T-helper 2 cell treated with Interferon-gamma antibody and Interleukin-4, amounts not matched to agents 100 ng/mL and 5 ng/mL, for 36 hours (primary cell): ENCODE measurements around the gene MAP3K5. TPM values are rescaled to one million over a fixed set of nuclear protein-coding genes. Genes with fewer than 3 reads are reported as not detected.

Source experiments
- intact Hi-C: fragments of 100-400 bp; cut with micrococcal nuclease; formaldehyde crosslinking; loops from one replicate; pipeline ENCODE4 v1.15.1; 2023
- total RNA-seq: library from RNA; stranded (reverse); gene quantifications from 2 replicates; pipeline ENCODE4 v1.2.3, GENCODE V29; 2022

The MAP3K5 gene
- total RNA-seq, 1 donor from 2014 or later = 24.4 TPM

DNA sequence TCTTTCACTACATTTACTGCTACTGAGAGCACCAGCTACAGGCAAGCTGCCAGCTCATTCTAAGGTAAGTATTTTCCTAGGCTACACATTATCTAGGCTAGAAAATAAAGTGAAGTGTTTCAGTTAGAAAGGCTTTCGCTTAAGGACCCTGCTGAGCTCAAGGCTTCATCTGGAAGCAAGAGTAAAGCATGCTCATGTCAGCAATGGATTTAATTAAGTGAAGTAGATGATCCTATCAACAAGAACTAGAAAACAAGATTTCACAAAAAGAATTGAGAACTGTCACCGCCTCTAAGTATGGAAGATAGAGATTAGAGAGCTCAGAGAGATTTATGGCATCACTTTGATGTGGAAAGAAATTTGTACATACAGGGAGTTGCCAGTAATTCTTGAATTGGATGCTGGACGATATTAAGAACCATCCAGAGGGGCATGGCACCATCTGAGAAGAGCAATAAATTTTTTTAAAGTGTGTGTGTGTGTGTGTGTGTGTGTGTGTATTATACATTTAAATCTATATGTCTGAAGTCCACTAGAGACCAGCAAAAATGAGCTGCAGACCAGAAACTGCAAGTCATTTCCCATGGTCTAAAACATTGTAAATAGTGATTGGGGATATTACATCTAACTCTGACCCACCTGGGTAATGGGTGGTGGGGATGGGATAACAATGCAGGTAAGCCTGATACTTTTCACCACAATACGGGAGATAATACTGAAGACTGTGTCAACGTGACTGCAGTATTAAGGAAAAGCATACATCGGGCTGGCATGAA, 136.8 kb downstream of the MAP3K5 start:
- intact Hi-C loops = no loop called here

- intact Hi-C loops = no loop called here
Observed at GRCh38 chr6:136654086-136654485, 138.2 kb downstream of the MAP3K5 start.

DNA sequence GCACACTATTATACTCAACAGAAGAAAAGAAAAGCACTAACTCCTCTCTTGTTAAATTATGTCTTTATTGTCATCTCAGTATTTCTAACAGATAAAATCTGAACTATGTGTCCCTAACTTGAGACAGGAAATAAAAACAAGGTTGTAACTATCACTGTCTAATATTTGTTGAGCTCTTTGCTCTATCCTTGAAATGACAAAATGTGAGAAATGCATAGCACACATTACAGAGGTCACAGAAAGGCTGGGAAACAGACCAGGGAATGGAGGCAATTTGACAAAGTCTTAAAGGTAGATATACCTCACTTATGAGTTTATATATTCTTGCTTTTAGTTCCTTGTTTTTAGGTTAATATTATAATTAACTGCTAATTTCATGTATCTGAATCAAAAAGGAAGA, 139.6 kb downstream of the MAP3K5 start:
- intact Hi-C loops = no loop called here

GRCh38 chr6:136651982-136652381, 140.3 kb downstream of the MAP3K5 start:
- intact Hi-C loops = no loop called here

GRCh38 chr6:136647363-136647852, 144.9 kb downstream of the MAP3K5 start:
- intact Hi-C loops = loop anchor here (2.0 kb wide), 1 partner anchor 39 kb away; no protein-coding TSS in a partner anchor

GRCh38 chr6:136646377-136646776, 145.9 kb downstream of the MAP3K5 start:
- intact Hi-C loops = loop anchor here (2.0 kb wide), 1 partner anchor 38 kb away; no protein-coding TSS in a partner anchor

- intact Hi-C loops = loop anchor here (1.0 to 2.0 kb wide), 2 partner anchors 106 to 149 kb away; no protein-coding TSS in a partner anchor
Observed at GRCh38 chr6:136644597-136644952, 147.7 kb downstream of the MAP3K5 start.

DNA sequence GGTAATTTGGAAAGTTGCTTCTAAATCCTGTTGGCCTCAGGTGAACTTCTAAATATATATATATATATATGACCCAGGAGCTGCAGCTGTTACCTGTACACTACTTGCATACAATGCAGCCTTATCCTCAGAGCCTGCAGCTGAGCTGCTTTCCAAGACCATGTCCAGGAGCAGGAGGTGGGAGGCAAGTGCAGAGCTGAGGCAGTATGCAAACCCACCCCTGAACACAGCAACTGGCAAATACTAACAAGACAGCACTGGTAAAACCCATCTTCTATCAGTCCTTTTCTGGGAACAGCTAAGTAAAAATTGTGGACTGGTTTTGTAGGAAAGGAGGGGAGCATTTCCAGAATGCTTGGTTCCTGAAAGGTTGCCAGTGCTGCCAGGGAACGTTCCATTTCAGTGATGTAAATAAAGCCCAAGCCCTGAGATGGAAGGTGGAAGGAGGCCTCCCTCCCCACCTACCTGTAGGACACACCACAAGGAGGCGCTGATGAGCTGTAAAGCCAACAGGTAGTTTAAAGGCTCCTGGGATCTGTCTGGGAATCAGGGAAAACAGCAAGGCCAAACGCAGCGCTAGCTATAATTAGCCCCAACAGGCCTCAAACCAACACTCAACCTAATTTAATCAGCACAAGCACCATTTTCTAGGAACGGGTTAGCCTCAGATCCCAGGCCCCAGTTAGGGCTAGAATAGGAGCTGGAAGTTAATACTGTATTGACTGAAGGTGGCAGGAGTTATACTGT, 148.3 kb downstream of the MAP3K5 start:
- intact Hi-C loops = loop anchor here (1.0 to 2.0 kb wide), 2 partner anchors 107 to 149 kb away; no protein-coding TSS in a partner anchor

DNA sequence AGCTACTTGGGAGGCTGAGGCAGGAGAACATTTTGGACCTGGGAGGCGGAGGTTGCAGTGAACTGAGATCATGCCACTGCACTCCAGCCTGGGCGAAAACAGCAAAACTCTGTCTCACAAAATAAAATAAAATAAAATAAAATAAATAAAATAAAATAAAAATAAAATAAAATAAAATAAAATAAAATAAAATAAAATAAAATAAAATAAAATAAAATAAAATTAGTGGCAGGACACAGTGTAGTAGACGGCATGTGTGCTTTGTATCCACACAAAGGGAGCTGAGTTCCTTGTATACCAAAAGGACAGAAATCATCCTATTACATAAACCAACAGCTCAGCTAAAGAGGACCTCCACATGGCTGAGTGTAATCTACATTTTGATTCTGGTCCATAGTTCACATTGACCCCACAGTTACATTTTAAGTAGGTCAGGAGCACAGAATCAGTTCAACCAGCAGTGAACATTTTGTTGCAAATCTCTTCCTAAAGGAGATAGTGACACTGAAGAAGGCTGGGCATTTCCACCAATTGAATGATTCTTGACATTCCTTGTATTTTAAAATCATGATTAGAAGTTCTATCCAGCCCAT, 150.3 kb downstream of the MAP3K5 start:
- intact Hi-C loops = no loop called here

- intact Hi-C loops = no loop called here
Observed at GRCh38 chr6:136641166-136641565, 151.1 kb downstream of the MAP3K5 start.

DNA sequence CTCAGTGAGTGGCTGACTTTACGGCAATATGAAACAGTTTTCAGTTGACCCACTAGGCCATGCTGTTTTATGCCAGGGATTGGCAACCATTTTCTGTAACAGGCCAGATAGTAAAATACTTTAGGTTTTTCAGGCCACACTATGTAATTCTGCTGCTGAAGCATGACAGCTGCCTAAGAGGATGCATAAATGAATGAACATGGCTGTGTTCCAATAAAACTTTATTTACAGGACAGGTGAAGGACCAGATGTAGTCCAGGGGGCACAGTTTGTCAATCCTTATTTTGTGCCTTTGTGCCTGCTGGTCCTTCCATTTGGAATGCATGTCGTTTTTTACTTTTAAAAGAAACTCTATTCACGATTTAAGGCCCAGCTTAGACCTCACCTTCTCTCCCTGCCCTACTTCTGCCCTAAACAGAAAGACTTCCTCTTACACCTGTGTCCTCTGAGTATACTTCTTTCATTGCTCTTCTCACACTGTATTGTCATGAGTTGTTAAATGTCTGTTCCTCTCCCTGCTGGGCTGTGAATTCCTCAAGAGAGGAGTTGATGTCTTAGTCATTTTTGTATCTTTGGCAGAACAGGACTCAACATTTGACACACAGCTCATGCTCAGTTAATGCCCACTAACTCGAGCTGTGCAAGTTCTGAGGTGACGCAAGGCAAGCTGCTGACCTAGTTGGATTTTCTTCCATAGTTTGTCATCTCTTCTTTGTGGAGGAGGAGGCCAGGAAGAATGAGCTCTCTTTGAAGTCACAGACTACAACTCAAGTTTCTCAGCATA, 152.0 kb downstream of the MAP3K5 start:
- intact Hi-C loops = no loop called here

DNA sequence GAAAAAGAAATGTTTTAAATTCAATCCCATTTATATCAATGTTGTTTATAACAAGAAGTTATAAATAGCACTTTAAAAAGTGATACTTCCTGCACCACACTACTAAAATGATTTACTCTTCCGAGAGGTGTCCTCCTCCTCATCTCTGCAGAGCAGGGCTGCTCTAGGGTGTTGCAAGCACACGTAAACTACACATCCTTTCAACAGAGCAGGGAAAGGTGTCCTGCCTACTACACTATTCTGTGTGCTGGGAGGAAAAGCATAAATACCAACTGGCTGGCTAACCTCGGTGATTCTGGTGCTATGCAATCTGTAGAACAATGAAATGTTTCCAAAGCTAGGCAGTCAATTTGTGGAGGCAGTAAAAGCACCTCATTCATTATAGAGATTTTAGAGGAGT, 152.6 kb downstream of the MAP3K5 start:
- intact Hi-C loops = no loop called here

- intact Hi-C loops = no loop called here
Observed at GRCh38 chr6:136635615-136636014, 156.7 kb downstream of the MAP3K5 start.

- intact Hi-C loops = no loop called here
Observed at GRCh38 chr6:136633355-136633754, 158.9 kb downstream of the MAP3K5 start.

- intact Hi-C loops = no loop called here
Observed at GRCh38 chr6:136628996-136629395, 163.3 kb downstream of the MAP3K5 start.

GRCh38 chr6:136627191-136627590, 165.1 kb downstream of the MAP3K5 start:
- intact Hi-C loops = no loop called here

DNA sequence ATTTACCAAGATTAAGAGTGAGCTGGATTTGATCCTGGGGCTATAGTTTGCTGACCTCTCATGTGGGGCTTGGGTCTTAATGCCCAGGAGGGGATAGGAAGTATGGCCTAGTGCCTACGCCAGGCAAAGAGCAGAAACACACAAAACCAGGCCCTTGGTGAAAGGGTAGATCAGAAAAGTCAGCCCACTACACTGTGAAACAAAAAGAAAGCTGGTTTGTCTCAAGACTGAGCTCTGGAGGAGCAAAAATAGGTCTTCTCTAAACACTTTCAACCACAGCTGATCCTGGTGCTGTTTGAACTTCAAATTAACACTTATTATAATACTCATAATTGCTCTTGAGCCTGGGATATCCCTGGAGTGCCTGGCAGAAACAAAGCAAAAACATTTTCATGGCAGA, 167.0 kb downstream of the MAP3K5 start:
- intact Hi-C loops = no loop called here

GRCh38 chr6:136624347-136624746, 167.9 kb downstream of the MAP3K5 start:
- intact Hi-C loops = no loop called here

DNA sequence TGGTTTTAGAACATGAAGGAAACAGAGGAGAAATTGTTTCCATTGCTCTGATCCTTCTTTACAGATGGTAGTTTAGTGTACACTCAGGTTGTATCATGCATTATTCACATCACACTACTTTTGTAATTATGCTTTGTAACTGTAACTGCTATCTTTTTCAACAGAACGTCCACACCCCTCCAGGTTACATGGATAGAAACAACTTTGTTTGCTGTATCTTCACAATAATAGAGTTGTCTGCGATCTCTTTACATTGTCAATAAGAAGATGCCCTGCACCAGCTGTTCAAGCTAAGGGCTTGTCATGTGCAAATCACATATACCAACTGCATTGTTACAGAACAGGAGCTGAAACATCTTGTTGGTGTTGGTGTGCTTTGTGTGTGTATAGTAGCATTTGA, 174.2 kb downstream of the MAP3K5 start:
- intact Hi-C loops = no loop called here

DNA sequence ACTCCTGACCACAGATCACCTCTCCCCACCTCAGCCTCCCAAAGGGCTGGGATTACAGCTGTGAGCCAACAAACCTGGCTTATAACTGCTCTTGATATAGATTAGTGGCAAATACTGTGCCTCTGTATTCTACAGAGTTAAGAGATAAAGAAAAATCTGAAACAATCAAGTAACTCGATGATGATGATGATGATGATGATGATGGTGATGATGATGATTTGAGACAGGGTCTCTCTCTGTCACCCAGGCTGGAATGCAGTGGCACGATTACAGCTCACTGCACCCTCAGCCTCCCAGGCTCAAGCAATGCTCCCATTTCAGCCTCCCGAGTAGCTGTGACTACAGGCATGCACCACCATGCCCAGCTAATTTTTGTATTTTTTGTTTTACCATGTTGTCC, 175.8 kb downstream of the MAP3K5 start:
- intact Hi-C loops = no loop called here

GRCh38 chr6:136614994-136615393, 177.3 kb downstream of the MAP3K5 start:
- intact Hi-C loops = no loop called here
